Measurements from ENCODE around the gene KLF18.
"Not testable (repeated sequence)": the region's sequence is repeated elsewhere in the genome, so short reads cannot be mapped to it uniquely, and the experiment has no call there.

Gene KLF18

DNA sequence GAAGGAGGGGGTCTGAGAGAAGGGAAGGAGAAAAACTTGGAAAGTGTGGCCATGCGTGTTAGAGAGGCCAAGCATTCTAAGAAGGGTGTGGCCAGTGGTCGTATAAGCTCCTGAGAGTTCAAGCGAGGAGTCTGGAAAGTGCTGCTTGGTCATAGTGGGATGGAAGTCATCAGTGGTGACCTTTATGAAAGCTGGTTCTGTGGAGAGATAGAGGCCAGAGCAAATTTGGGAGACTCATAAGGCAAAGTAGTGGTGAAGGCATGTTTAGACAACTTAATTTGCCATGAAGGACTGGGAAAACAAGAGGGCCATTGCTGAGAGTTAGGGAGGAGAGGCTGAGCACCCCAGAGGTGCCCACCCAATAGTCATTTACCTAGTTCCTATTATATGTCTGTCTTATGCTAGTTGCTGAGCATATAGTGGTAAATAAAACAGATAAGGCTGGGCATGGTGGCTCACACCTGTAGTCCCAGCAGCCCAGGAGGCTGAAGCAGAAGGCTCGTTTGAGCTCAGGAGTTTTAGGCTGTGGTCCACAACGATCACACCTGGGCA lies 21.0 kb downstream of the KLF18 start:
- no peak for DNase-seq (ENCODE audit: low read depth in 2 of 2)

DNA sequence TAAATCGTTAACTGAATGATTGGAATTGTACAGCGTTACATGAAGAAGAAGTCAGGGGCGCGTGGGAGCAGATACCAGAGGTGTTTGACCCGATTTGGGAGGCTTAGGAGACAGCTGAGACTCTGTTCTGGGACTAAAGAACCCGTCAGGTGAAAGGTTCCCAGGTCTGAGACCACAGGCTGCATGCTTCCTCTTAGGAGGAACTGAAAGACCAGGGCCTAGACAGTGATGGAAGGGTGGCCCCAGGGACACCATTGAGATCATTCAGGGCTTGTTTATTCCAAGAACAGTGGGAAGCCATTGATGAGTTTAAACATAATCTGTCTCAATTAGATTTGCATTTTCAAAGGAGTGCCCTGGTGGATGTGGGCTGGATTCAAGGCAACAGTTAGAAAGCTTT lies 21.9 kb downstream of the KLF18 start:
- DNase-seq (ENCODE audit: low read depth in 2 of 2), result no peak

DNA sequence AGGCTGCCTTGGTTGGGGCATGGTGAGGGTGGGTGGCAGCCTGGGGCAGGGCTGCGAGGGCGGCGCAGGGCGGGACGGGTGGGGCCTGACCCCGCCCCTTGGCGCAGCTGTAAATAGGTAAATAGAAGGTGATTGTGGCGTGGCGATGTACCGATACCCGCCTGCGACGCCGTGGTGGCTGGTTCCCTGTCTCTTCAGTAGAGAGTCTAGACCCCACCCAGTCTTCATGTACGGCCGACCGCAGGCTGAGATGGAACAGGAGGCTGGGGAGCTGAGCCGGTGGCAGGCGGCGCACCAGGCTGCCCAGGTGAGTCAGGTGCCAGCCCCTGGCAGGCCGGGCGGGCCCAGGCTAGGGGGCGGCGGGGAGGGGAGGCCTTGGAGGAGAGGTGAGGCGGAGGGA lies 22.7 kb downstream of the KLF18 start, which contains the start of gene KLF17:
Gene KLF17 (plus strand): TSS at position 140 of the 400 bp plus-strand sequence. CDS start 87 bp downstream, at position 227.
- no peak for DNase-seq (ENCODE audit: low read depth in 2 of 2)

DNA sequence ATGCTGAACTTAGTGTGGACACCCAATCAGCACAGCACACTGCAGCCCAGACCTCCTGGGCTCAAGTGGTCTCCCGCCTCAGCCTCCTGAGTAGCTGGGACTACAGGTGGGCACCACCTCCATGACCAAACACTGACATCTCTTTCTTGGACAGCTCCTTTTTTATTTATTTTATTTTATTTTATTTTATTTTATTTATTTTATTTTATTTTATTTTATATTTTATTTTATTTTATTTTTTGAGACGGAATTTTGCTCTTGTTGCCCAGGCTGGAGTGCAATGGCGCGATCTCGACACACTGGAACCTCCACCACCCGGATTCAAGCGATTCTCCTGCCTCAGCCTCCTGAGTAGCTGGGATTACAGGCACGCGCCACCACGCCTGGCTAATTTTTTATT lies 24.2 kb downstream of the KLF18 start:
- not testable (repeated sequence) for DNase-seq (ENCODE audit: low read depth in 2 of 2)

DNA sequence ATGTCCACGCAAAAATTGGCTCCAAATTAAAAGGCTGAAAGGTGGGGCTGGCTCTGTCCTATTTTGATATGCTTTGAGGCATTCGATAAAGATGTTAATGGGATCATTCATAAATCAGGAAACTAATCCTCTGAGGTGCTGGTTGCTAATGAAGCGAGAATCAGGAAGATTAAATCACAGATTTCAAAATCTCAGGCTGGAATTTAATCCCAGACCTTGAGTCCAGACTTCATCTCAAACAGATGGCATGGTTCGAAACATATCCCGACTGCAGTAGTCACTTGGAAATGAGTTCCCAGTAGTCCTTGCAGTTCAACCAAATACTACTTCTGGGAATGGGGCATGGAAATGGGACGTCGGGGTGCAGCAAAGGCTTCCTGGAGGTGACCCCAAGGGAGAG lies 27.3 kb downstream of the KLF18 start:
- DNase-seq (ENCODE audit: low read depth in 2 of 2), result no peak

DNA sequence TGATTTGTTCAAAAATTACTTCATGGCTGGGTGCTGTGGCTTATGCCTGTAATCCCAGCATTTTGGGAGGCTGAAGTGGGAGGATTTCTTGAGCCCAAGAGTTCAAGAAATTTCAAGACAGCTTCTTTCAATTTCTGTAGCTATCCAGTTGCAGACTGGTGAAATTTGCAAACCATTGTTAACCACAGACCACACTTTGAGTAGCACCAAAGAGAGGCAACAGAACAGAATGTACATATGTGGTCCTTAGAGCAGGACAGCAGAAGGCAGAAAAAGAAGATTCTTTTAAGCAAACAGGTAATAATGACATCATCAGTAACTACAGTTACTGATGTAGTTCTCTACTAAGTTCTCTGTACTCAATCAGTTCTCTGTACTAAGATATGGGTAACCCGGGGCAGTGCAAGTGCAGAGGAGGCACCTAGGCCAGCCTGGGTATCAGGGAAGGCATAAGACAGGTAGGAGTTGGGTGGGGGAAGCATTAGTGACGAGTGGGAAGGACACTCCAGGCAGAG lies 28.3 kb downstream of the KLF18 start:
- DNase-seq (ENCODE audit: low read depth in 2 of 2), result no peak

DNA sequence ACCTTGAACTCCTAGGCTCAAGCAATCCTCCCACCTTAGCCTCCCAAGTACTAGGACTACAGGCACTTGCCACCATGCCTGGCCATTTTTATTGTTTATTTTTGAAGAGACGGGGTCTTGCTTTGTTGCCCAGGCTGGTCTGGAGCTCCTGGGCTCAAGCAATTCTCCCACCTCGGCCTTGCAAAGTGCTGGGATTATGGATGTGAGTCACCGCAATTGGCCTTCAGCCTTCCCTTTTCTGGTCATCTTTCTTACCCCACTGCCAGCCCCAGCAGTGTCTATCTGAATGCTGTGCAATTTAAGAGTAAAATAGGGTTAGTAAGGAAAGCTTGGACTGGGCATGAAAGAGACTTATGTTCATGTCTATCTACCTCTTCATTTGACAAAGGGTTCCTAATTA lies 28.9 kb downstream of the KLF18 start:
- DNase-seq (ENCODE audit: low read depth in 2 of 2), result no peak

DNA sequence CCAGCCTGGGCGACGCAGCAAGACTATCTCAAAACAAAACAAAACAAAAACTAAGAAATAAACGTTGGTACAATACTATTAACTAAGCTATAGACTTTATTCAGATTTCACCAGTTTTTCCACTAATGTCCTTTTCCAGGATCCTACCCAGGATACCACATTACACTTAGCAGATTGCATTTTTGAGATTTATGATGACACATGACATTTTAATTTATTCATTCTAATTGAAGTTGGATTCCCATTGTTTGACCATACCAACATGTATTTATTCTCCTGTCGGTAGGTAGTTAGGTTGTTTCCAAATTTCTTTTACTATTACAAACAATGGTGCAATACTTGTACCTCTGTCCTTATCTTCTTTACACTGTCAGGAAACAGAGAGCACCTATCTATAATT lies 29.6 kb downstream of the KLF18 start:
- no peak for DNase-seq (ENCODE audit: low read depth in 2 of 2)

DNA sequence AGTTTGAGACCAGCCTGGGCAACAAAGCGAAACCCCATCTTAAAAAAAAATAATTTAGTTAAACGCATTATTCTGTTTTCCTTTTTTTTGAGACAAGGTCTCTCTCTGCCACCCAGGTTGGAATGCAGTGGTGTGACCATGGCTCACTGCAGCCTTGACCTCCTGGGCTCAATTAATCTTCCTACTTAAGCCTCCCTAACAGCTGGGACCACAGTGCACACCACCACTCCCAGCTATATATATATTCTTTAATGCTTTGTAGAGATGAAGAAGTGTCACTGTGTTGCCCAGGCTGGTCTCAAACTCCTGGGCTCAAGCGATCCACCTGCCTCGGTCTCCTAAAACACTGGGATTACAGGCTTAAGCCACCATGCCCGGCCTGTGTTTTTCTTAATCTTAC lies 30.5 kb downstream of the KLF18 start:
- DNase-seq (ENCODE audit: low read depth in 2 of 2), result no peak

DNA sequence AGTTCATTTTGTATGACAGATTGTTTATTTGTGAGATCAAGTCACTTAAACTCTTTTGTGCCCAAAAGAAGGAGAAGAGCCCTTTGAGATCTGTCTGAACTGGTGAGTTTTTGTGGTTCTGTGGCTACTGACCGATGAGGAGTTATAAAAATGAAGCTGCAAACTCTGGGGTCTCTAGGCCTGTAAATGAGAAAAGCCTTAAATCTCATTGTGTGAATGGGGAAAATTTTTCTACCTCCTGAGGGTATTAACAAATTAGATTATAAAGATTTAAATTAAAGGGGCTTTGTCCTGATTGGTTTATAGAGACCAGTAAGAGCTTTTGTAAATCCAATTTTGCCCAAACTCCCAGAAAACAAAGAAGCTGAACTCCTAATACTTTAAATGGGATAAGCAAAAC lies 32.5 kb downstream of the KLF18 start:
- no peak for DNase-seq (ENCODE audit: low read depth in 2 of 2)

DNA sequence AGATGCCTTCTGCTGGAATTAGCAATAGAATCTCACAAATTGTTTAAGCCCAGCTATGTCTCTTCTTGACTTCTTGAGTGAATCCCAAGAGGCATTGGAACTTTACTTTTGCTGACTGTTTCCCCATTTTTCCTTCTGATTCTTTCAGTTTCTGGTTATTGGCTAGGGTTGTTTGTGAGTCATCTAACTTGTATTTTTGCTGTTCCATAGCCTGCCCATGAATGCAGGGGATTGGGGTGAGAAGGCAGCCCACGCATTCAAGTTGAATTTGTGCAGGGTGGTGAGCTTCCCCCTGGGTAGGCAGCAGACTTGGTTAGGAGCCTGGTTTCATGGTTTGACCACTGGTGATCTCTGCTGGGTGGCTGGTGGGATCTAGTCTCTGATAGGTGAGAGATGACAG lies 33.2 kb downstream of the KLF18 start:
- DNase-seq (ENCODE audit: low read depth in 2 of 2), result no peak

DNA sequence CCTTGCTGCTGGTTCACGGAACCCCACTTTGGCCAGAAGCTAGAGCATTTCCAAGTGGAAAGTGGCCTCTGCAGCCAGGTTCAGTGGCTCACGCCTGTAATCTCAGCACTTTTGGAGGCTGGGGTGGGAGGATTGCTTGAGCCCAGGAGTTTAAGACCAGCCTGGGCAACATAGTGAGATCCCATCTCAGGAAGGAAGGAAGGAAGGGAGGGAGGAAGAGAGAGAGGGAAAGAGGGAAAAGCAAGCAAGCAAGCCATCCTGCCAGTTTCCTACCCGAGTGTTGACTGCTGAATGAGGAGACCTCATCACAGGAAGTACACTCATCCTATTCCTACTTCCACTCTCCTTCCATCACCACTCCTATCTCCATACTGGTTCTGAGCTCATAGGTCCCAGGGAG lies 35.6 kb downstream of the KLF18 start:
- no peak for DNase-seq (ENCODE audit: low read depth in 2 of 2)

DNA sequence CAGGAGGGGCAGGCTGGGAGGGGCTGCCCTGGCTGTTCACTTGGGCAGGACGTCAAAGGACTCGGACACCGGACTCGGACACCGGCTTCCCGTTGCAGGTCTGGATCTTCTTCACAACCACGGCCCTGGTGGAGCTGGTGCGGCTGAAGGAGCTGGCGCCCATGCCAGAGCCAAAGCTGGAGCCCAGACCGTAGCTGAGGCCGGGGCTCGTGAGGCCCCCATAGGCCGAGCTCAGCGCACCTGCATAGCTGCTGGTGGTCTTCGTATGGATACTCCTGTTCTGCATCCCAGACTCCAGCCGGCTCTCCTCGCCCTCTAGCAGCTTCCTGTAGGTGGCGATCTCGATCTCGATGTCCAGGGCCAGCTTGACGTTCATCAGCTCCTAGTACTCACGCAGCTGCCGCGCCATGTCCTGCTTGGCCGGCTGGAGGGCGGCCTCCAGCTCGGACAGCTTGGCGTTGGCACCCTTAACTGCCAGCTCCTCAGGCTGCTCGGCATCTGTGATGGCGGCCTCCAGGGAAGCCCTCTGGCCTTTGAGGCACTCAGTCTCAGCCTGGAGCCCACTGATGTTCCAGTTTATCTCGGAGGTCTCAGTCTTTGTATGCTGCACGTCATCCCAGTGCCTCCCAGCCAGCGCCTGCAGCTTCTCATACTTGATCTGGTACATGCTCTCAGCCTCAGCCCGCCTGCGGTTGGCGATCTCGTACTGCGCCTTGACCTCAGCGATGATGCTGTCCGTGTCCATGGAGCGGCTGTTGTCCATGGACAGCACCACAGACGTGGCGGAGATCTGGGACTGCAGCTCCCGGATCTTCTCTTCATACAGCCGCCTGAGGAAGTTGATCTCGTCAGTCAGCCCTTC lies 37.9 kb downstream of the KLF18 start:
- peak in 1 of 2 donors; percentile 1 for DNase-seq (ENCODE audit: low read depth in 2 of 2)

DNA sequence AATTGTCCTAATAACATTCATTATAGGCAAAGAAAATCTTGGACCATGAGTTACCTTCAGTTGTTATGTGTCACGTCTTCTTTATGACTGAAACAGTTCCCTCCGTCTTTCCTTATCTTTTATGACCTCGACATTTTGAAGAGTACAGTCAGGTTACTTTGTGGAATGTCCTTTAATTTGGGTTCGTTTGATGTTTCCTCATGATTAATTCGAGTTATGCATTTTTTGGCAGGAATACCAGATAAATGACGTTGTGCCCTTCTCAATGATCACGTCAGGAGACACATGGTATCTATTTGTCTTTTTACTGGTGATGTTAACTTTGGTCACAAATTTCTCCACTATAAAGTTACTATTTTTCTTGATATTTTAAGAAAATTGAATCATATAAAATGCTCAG lies 40.1 kb downstream of the KLF18 start:
- DNase-seq (ENCODE audit: low read depth in 2 of 2), result no peak

DNA sequence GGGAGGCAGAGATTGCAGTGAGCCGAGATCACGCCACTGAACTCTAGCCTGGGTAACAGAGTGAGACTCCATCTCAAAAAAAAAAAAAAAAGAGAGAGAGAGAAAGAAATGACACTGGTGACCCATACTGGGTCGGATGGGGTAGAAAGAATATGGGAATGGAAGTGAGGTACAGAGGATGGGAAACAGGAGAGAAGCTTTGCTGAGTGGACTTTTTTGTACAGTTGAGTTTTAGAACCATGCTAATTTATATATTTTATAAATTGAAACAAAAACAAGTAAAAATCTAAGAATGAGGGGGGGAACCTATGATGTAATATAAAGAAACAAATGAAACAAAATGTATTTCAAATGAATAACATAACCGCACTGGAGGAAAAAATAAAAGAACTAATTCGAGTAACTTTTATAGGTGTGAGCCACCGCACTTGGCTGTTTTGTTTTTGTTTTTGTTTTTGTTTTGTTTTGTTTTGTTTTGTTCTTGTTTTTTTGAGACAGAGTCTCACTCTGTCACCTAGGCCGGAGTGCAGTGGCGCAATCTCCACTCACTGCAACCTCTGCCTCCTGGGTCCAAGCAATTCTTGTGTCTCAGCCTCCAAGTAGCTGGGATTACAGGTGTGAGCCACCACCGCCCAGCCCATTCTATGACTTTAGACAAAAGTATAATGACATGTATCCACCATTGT lies 41.1 kb downstream of the KLF18 start:
- no peak for DNase-seq (ENCODE audit: low read depth in 2 of 2)

DNA sequence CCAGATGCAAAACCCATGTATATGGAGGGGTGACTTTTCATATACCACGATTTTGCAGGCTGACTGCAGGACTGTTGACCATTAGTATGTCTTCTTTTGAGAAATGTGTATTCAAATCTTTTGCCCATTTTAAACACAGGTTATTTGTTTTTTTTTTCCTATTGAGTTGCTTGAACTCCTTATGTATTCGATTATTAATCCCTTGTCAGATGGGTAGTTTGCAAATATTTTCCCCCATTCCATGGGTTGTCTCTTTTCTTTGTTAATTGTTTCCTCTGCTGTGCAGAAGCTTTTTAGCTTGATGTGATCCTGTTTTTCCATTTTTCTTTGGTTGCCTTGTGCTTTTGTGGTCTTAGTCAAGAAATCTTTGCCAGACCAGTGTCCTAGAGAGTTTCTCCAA lies 47.4 kb downstream of the KLF18 start:
- no peak for DNase-seq (ENCODE audit: low read depth in 2 of 2)

DNA sequence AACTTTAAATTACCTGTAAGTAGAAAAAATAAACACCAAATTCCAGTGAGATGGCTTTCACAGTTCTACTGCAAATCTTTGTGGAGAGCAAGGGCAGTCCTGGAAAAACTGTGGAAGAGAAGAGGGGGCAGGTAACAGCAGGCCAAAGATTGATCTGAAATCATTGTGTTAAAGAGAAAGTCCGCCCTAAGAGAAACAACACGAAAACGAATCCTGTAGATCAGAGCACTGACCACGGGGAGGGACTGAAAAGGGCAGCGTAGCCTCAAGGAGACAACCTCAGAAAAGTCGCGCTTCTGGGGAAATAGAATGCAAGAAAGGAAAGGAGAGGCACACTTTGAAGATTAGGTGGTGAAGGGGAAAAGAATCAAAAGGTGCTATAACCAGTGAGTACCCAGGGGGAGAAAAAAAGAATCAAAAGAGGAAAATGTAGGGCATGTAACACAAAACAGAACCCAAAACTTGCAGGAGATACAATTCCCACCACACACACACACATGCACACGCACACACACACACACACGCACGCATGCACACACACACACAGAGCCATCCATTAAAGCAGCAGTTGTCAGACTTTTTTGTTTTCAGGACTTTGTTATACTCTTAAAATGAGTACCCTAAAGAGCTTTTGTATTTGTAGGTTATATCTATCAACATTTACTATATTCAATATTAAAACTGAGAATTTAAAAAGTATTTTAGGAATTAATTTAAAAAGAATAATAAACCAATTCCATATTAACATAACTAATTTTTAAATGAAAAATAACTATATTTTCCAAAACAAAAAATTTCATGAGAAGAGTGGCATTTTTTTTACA lies 50.8 kb downstream of the KLF18 start:
- no peak for DNase-seq (ENCODE audit: low read depth in 2 of 2)

DNA sequence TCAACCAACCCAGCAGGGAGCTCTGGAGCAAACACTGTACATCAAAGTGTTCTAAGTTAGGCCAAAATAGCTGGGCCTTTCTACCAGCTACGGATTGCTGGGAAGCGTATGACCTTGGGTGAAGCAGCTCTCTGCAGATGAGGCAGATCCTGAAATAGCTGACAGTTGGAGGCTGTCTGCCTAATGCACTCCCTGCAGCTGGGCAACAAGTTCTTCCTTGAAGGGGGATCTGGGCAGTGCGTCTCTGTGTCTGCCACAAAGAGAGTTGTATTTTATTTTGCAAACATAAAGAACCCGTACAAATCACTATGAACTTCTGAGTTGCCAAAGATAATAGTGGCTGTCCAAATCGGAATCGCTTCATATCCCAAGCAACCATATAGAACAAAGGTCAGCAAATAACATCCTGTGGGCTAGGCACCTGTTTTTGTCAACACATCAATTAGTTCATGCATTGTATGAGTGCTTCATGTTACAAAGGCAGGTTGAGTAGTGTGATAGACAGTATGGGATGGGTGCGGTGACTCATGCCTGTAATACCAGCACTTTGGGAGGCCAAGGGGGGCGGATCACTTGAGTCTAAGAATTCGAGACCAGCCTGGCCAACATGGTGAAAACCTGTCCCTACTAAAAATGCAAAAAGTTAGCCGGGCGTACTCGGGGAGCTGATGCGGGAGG lies 51.9 kb downstream of the KLF18 start:
- DNase-seq (ENCODE audit: low read depth in 2 of 2), result no peak

All from activated CD4-positive, alpha-beta T cell treated with anti-CD3 and anti-CD28 coated beads for 24 hours (primary cell).